OCI-LY1 (cell line): ENCODE data around the gene PPP1R14C.

Experiments used
- EZH2 ChIP-seq: fragments of 200-600 bp; sonication (generic), shearing (Covaris generic); IDR thresholded peaks from 2 replicates; pipeline ENCODE4 v1.8.0; 2017; ENCODE audit warnings: borderline replicate concordance, mixed run types, mild to moderate bottlenecking, antibody characterized with exemption, low read length, moderate library complexity, mixed read lengths
- TF ChIP-seq, protein P1 (sequence below): fragments of 200-600 bp; sonication (generic), shearing (Covaris generic); IDR thresholded peaks from 2 replicates; pipeline ENCODE4 v1.5.1; 2017; ENCODE audit warnings: mild to moderate bottlenecking, antibody characterized with exemption, low read length, moderate library complexity, mixed read lengths

DNA sequence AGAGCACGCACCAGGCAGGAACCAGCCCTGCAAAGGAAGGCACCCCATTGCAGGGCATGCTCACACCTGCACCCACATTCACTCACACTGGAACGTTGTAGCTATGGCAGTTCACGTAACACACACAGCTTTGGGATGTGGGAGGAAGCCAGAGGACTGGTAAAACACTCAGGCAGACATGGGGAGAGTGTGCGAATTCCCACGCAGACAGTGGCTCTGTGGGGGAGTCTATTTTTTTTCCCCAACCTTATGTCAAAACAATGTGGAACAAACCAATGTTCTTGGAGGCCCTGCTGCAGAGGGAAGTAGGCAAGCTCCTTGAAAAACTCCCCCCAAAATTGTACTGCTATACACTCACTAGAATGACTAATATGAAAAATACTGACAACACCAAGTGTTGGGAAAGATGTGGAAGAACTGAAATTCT, 91.0 kb downstream of the PPP1R14C start:
- TF ChIP-seq, protein P1, sequence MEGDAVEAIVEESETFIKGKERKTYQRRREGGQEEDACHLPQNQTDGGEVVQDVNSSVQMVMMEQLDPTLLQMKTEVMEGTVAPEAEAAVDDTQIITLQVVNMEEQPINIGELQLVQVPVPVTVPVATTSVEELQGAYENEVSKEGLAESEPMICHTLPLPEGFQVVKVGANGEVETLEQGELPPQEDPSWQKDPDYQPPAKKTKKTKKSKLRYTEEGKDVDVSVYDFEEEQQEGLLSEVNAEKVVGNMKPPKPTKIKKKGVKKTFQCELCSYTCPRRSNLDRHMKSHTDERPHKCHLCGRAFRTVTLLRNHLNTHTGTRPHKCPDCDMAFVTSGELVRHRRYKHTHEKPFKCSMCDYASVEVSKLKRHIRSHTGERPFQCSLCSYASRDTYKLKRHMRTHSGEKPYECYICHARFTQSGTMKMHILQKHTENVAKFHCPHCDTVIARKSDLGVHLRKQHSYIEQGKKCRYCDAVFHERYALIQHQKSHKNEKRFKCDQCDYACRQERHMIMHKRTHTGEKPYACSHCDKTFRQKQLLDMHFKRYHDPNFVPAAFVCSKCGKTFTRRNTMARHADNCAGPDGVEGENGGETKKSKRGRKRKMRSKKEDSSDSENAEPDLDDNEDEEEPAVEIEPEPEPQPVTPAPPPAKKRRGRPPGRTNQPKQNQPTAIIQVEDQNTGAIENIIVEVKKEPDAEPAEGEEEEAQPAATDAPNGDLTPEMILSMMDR = no peak
- TF ChIP-seq EZH2 = no peak
